ENCODE measurements around the gene OTOGL.

DNA sequence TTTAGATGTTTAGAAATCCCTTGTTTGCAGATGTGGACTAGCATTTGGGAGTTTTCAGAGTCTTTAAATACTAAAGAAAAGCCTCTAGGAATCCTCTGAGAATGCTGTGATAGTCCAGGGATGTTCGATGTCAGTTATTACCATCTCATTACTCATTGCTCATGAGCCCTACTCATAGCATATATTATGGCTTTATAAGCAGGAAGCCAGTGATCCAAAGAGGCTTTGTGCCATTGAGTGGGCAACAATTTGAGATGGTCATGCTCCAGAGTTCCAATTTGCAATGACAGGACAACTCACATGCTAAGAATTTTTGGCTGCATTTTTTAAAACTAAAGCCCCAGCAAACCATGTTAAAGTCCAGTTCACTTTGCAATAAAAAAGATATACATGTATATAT lies 163.0 kb downstream of the OTOGL start:
- TF ChIP-seq CTCF (IDR thresholded peaks at IDR 0.05; ENCODE audit: insufficient read depth, low read length) (no peak), GABPA (IDR thresholded peaks at IDR 0.05; ENCODE audit: low read depth) (no peak), POLR2AphosphoS5 (IDR thresholded peaks at IDR 0.05; ENCODE audit: low read depth) (no peak)
